IMR-90 (cell line): Measurements from ENCODE around the gene FBXO15.

Source experiments
- BHLHE40 ChIP-seq: fragments of 150-350 bp; IDR thresholded peaks from 2 replicates; pipeline ENCODE4 v1.6.1; 2016; ENCODE audit warnings: mild to moderate bottlenecking, low read depth, low read length
- CEBPB ChIP-seq: IDR thresholded peaks from 2 replicates; pipeline ENCODE4 v1.6.1; 2012; ENCODE audit warnings: low read depth, low read length, improper control_type of control experiment
- CTCF ChIP-seq: conservative IDR thresholded peaks from 2 replicates; pipeline ENCODE4 v1.5.1; 2012; ENCODE audit warnings: mild to moderate bottlenecking, low read depth, low read length, improper control_type of control experiment
- FOS ChIP-seq: fragments of 150-350 bp; IDR thresholded peaks from 2 replicates; pipeline ENCODE4 v1.6.1; 2016; ENCODE audit warnings: low read depth, low read length
- MAFK ChIP-seq: IDR thresholded peaks from 2 replicates; pipeline ENCODE4 v1.6.1; 2012; ENCODE audit warnings: low read depth, low read length, improper control_type of control experiment
- POLR2A ChIP-seq: IDR thresholded peaks from 2 replicates; pipeline ENCODE4 v1.6.1; 2012; ENCODE audit warnings: mild to moderate bottlenecking, low read depth, low read length
- RAD21 ChIP-seq: IDR thresholded peaks from 2 replicates; pipeline ENCODE4 v1.6.1; 2012; ENCODE audit warnings: low read length, improper control_type of control experiment
- RCOR1 ChIP-seq: IDR thresholded peaks from 2 replicates; pipeline ENCODE4 v1.6.1; 2012; ENCODE audit warnings: mild to moderate bottlenecking, low read length, improper control_type of control experiment; ENCODE audit not compliant: insufficient replicate concordance
- USF2 ChIP-seq: fragments of 150-350 bp; IDR thresholded peaks from 2 replicates; pipeline ENCODE4 v1.6.1; 2017; ENCODE audit warnings: mild to moderate bottlenecking, antibody characterized with exemption, low read length, low read depth

GRCh38 chr18:74149878-74150277 lies 2.2 kb upstream of the FBXO15 start:
- TF ChIP-seq CTCF (no peak), USF2 (no peak), RAD21 (no peak), POLR2A (no peak), RCOR1 (no peak), BHLHE40 (no peak), FOS (no peak), CEBPB (no peak), MAFK (no peak)
